ENCODE results near the gene ANKRD11.

ANKRD11 gene

DNA sequence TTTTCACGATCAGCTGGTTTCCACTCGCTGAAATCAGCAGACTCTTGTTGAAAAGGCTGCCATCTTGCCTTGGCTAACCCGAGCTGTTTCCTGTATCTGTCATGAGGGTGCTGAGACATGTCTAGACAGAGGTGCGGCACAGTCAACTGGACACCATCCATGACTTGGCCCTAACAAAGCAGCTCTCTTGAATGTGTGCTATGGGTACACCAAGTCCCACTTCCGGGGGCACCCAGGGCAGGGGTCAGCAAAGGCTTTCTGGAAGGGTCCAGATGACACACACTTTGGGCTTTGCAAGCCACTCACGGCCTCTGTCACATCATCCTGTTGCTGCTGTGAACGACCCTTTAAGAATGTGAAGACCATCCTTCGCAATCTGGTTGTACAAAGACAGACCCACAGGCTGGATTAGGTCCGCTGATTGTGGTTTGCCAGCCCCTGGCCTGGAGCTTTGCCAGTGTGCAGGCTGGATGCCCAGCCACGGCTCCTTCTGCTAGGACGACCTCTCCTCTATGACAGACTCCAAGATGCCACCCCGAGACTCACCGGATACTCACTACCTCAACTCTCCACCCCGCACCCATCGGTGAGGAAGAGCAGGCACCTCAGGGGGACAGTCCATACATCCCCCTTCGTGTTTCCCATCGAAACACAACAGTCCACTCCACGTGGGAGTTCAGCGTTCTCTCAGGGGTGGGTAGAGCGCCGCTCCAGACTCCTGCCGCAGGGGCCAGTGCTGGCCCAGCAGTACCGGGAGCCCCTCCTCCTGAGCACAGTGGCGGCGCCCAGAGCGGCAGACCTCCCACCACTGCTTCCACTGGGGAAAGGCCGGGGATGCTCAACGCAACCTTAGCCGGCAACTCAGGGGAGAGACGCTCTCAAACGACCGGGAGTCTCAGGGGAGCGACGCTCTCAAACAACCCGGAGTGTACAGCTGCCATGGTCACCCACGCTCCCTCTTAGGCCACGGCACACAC is 123.5 kb downstream of the ANKRD11 start:
- no peak overlapping the region for H2BK120ac ChIP-seq (ENCODE audit: low read depth, low read length)
- peaks cover 4 to 29% of the 10 kb centered on the region in 2 donors for H3K4me1 ChIP-seq (ENCODE audit: control insufficient read depth in 2 of 2, insufficient read depth in 1 of 2, low read depth in 1 of 2, low read length in 2 of 2)
- peak overlapping the region; percentile 15 for H3K9ac ChIP-seq (ENCODE audit: low read depth, low read length, poor library complexity)
- H3K23ac ChIP-seq (ENCODE audit: low read depth, low read length, poor library complexity): peak overlapping the region; percentile 36
- H2BK5ac ChIP-seq (ENCODE audit: low read length): no peak overlapping the region
- no CpG with 5 or more reads among the region's 37 CpGs for WGBS, 2 donors (ENCODE audit: extremely low coverage in 2 of 2, insufficient read length in 2 of 2, insufficient replicate concordance in 1 of 2)
- peak overlapping the region; percentile 39 for H3K14ac ChIP-seq (ENCODE audit: low read length)
- H3K4me2 ChIP-seq (ENCODE audit: insufficient read depth, low read length, poor library complexity, severe bottlenecking): no peak overlapping the region
- no peak overlapping the region for H3K4ac ChIP-seq (ENCODE audit: low read length)
- H2BK12ac ChIP-seq (ENCODE audit: low read length): no peak overlapping the region
- H2AK5ac ChIP-seq (ENCODE audit: low read depth, low read length): no peak overlapping the region
- H3K9me3 ChIP-seq (replicated peaks in 1 of 2; ENCODE audit: control insufficient read depth in 2 of 2, insufficient read depth in 1 of 2, low read depth in 1 of 2, low read length in 2 of 2): peaks cover 0 to 1% of the 10 kb centered on the region in 2 donors
- no peaks in the 10 kb centered on the region for H3K27me3 ChIP-seq (ENCODE audit: control insufficient read depth in 3 of 3, insufficient read depth in 3 of 3, low read depth in 1 of 3, low read length in 3 of 3)
- no peak overlapping the region for H3K4me3 ChIP-seq (ENCODE audit: low read length in 2 of 2)
- no peak overlapping the region for H2AFZ ChIP-seq (ENCODE audit: low read length)
- peaks cover 43% of the 10 kb centered on the region for H3K79me1 ChIP-seq (ENCODE audit: low read depth, low read length)
- H3K36me3 ChIP-seq (replicated peaks in 1 of 2; ENCODE audit: control insufficient read depth in 2 of 2, insufficient read depth in 2 of 2, low read length in 2 of 2): peaks cover 2 to 32% of the 10 kb centered on the region in 2 donors
- peak overlapping the region; percentile 8 for H4K8ac ChIP-seq (ENCODE audit: low read depth, low read length)
- peak overlapping the region; percentile 46 for H3K18ac ChIP-seq (ENCODE audit: low read length)
- DNase-seq (ENCODE audit: low spot score): no peak
- H2BK15ac ChIP-seq (ENCODE audit: low read length): no peak overlapping the region
- H4K91ac ChIP-seq (ENCODE audit: low read depth, low read length, poor library complexity): no peak overlapping the region
- no peak overlapping the region for H3K27ac ChIP-seq (replicated peaks; ENCODE audit: low read length)

DNA sequence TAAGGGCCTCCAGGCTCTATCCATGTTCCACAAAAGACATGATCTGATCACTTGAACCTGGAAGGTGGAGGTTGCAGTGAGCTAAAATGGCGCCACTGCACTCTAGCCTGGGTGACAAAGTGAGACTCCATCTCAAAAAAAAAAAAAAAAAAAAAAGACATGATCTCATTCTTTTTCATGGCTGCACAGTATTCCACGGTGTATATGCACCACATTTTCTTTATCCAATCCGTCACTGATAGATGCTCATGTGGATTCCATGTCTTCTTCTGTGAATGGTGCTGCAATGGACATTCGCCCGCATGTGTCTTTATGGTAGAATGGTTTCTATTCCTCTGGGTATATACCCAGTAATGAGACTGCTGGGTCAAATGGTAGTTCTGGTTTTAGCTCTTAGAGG is 124.4 kb downstream of the ANKRD11 start:
- Histone ChIP-seq H2AFZ (ENCODE audit: low read length) (no peak overlapping the region), H2BK120ac (ENCODE audit: low read depth, low read length) (no peak overlapping the region), H3K27me3 (ENCODE audit: control insufficient read depth in 3 of 3, insufficient read depth in 3 of 3, low read depth in 1 of 3, low read length in 3 of 3) (no peaks in the 10 kb centered on the region), H3K14ac (ENCODE audit: low read length) (no peak overlapping the region), H3K9ac (ENCODE audit: low read depth, low read length, poor library complexity) (no peak overlapping the region), H3K4ac (ENCODE audit: low read length) (no peak overlapping the region), H2BK12ac (ENCODE audit: low read length) (no peak overlapping the region), H4K8ac (ENCODE audit: low read depth, low read length) (no peak overlapping the region), H3K18ac (ENCODE audit: low read length) (no peak overlapping the region), H3K4me3 (ENCODE audit: low read length in 2 of 2) (no peak overlapping the region), H2AK5ac (ENCODE audit: low read depth, low read length) (no peak overlapping the region), H3K4me2 (ENCODE audit: insufficient read depth, low read length, poor library complexity, severe bottlenecking) (no peak overlapping the region), H3K4me1 (ENCODE audit: control insufficient read depth in 2 of 2, insufficient read depth in 1 of 2, low read depth in 1 of 2, low read length in 2 of 2) (peaks cover 4 to 36% of the 10 kb centered on the region in 2 donors), H3K9me3 (replicated peaks in 1 of 2; ENCODE audit: control insufficient read depth in 2 of 2, insufficient read depth in 1 of 2, low read depth in 1 of 2, low read length in 2 of 2) (peaks cover 0 to 1% of the 10 kb centered on the region in 2 donors), H4K91ac (ENCODE audit: low read depth, low read length, poor library complexity) (no peak overlapping the region), H3K27ac (replicated peaks; ENCODE audit: low read length) (no peak overlapping the region), H2BK5ac (ENCODE audit: low read length) (no peak overlapping the region), H3K79me1 (ENCODE audit: low read depth, low read length) (peaks cover 43% of the 10 kb centered on the region), H3K23ac (ENCODE audit: low read depth, low read length, poor library complexity) (no peak overlapping the region), H2BK15ac (ENCODE audit: low read length) (no peak overlapping the region), H3K36me3 (replicated peaks in 1 of 2; ENCODE audit: control insufficient read depth in 2 of 2, insufficient read depth in 2 of 2, low read length in 2 of 2) (peaks cover 2 to 29% of the 10 kb centered on the region in 2 donors)
- no CpG with 5 or more reads among the region's 5 CpGs for WGBS, 2 donors (ENCODE audit: extremely low coverage in 2 of 2, insufficient read length in 2 of 2, insufficient replicate concordance in 1 of 2)
- no peak for DNase-seq (ENCODE audit: low spot score)

DNA sequence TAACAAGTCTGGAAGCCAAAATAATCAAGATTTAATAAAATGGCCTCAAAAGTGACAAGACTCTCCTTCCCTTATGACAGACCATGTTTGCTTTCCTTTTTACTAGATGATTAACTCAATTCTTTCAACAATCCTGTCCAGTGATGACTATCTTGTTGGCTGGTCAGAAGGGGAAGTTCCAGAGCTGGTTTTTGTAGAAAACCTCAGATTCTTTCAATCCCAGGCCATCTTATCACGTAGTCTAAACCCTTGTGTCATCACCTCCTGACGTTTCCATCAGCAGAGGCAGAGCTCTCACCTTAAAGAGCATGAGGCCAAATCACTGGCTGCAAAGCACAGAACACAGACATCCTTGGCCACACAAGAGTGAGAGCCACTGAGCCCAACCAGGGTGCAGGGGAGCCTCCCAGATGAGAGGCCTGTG is 125.3 kb downstream of the ANKRD11 start:
- Histone ChIP-seq H2BK15ac (ENCODE audit: low read length) (no peak overlapping the region), H2BK12ac (ENCODE audit: low read length) (no peak overlapping the region), H2AK5ac (ENCODE audit: low read depth, low read length) (no peak overlapping the region), H3K23ac (ENCODE audit: low read depth, low read length, poor library complexity) (no peak overlapping the region), H3K14ac (ENCODE audit: low read length) (no peak overlapping the region), H2BK5ac (ENCODE audit: low read length) (no peak overlapping the region), H4K91ac (ENCODE audit: low read depth, low read length, poor library complexity) (no peak overlapping the region), H4K8ac (ENCODE audit: low read depth, low read length) (no peak overlapping the region), H3K79me1 (ENCODE audit: low read depth, low read length) (peaks cover 36% of the 10 kb centered on the region), H3K18ac (ENCODE audit: low read length) (no peak overlapping the region), H3K4me1 (ENCODE audit: control insufficient read depth in 2 of 2, insufficient read depth in 1 of 2, low read depth in 1 of 2, low read length in 2 of 2) (peaks cover 4 to 33% of the 10 kb centered on the region in 2 donors), H3K4ac (ENCODE audit: low read length) (no peak overlapping the region), H2AFZ (ENCODE audit: low read length) (no peak overlapping the region), H2BK120ac (ENCODE audit: low read depth, low read length) (no peak overlapping the region), H3K4me3 (ENCODE audit: low read length in 2 of 2) (no peak overlapping the region), H3K4me2 (ENCODE audit: insufficient read depth, low read length, poor library complexity, severe bottlenecking) (no peak overlapping the region), H3K9ac (ENCODE audit: low read depth, low read length, poor library complexity) (no peak overlapping the region), H3K9me3 (replicated peaks in 1 of 2; ENCODE audit: control insufficient read depth in 2 of 2, insufficient read depth in 1 of 2, low read depth in 1 of 2, low read length in 2 of 2) (peaks cover 0 to 1% of the 10 kb centered on the region in 2 donors), H3K27me3 (ENCODE audit: control insufficient read depth in 3 of 3, insufficient read depth in 3 of 3, low read depth in 1 of 3, low read length in 3 of 3) (no peaks in the 10 kb centered on the region), H3K36me3 (replicated peaks in 1 of 2; ENCODE audit: control insufficient read depth in 2 of 2, insufficient read depth in 2 of 2, low read length in 2 of 2) (peaks cover 4 to 31% of the 10 kb centered on the region in 2 donors), H3K27ac (replicated peaks; ENCODE audit: low read length) (no peak overlapping the region)
- DNase-seq (ENCODE audit: low spot score): no peak
- WGBS, 2 donors (ENCODE audit: extremely low coverage in 2 of 2, insufficient read length in 2 of 2, insufficient replicate concordance in 1 of 2): no CpG with 5 or more reads among the region's 2 CpGs

DNA sequence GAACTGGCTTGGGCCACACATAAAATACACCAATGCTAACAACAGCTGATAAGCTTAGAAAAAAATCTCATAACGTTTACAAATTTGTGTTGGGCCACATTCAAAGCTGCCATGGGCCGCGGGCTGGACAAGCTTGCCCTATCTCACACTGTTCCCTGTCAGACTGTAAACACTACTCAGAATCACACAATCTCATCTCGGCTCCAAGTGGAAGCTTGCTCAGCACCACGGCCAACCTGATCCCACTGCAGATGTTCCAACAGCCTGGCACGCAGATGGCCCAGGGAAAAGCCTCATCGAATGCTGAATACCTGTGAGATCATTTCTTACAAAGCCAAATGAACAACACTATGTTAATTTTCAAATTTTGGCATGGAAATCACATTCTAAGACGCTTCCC is 125.8 kb downstream of the ANKRD11 start:
- Histone ChIP-seq H3K4me2 (ENCODE audit: insufficient read depth, low read length, poor library complexity, severe bottlenecking) (no peak overlapping the region), H2BK120ac (ENCODE audit: low read depth, low read length) (no peak overlapping the region), H2BK12ac (ENCODE audit: low read length) (no peak overlapping the region), H3K36me3 (replicated peaks in 1 of 2; ENCODE audit: control insufficient read depth in 2 of 2, insufficient read depth in 2 of 2, low read length in 2 of 2) (peaks cover 4 to 34% of the 10 kb centered on the region in 2 donors), H3K27me3 (ENCODE audit: control insufficient read depth in 3 of 3, insufficient read depth in 3 of 3, low read depth in 1 of 3, low read length in 3 of 3) (no peaks in the 10 kb centered on the region), H2AK5ac (ENCODE audit: low read depth, low read length) (no peak overlapping the region), H3K4ac (ENCODE audit: low read length) (no peak overlapping the region), H3K27ac (replicated peaks; ENCODE audit: low read length) (no peak overlapping the region), H4K91ac (ENCODE audit: low read depth, low read length, poor library complexity) (no peak overlapping the region), H3K9me3 (replicated peaks in 1 of 2; ENCODE audit: control insufficient read depth in 2 of 2, insufficient read depth in 1 of 2, low read depth in 1 of 2, low read length in 2 of 2) (peaks cover 0 to 1% of the 10 kb centered on the region in 2 donors), H3K14ac (ENCODE audit: low read length) (no peak overlapping the region), H2BK5ac (ENCODE audit: low read length) (no peak overlapping the region), H3K4me3 (ENCODE audit: low read length in 2 of 2) (no peak overlapping the region), H3K23ac (ENCODE audit: low read depth, low read length, poor library complexity) (no peak overlapping the region), H3K9ac (ENCODE audit: low read depth, low read length, poor library complexity) (no peak overlapping the region), H2BK15ac (ENCODE audit: low read length) (no peak overlapping the region), H3K79me1 (ENCODE audit: low read depth, low read length) (peaks cover 31% of the 10 kb centered on the region), H3K4me1 (ENCODE audit: control insufficient read depth in 2 of 2, insufficient read depth in 1 of 2, low read depth in 1 of 2, low read length in 2 of 2) (peaks cover 4 to 30% of the 10 kb centered on the region in 2 donors), H4K8ac (ENCODE audit: low read depth, low read length) (no peak overlapping the region), H2AFZ (ENCODE audit: low read length) (no peak overlapping the region), H3K18ac (ENCODE audit: low read length) (no peak overlapping the region)
- no CpG with 5 or more reads among the region's 8 CpGs for WGBS, 2 donors (ENCODE audit: extremely low coverage in 2 of 2, insufficient read length in 2 of 2, insufficient replicate concordance in 1 of 2)
- DNase-seq (ENCODE audit: low spot score): no peak
